ENCODE results near the gene RGS6.

RGS6 gene

GRCh38 chr14:72027061-72027460 lies 94.8 kb downstream of the RGS6 start:
- no peak for TF ChIP-seq SUZ12 (IDR thresholded peaks at IDR 0.05; ENCODE audit: extremely low read depth, insufficient read depth, insufficient read length)
- no peak for TF ChIP-seq YY1 (IDR thresholded peaks at IDR 0.05; ENCODE audit: insufficient read depth, insufficient read length)
- no peak for TF ChIP-seq ZNF274 (IDR thresholded peaks at IDR 0.05; ENCODE audit: low read depth, low read length)
- Histone ChIP-seq H3K4me3 (ENCODE audit: insufficient read length, low read depth) (no peak overlapping the region), H3K9me3 (ENCODE audit: insufficient read depth, low read length) (no peaks in the 10 kb centered on the region), H3K36me3 (ENCODE audit: insufficient read depth, insufficient read length, low read length) (no peaks in the 10 kb centered on the region), H3K9ac (ENCODE audit: insufficient read length, low read depth) (no peak overlapping the region), H3K4me1 (ENCODE audit: insufficient read depth, insufficient read length) (no peaks in the 10 kb centered on the region), H3K27me3 (ENCODE audit: insufficient read depth, insufficient read length) (no peaks in the 10 kb centered on the region)
- DNase-seq (ENCODE audit: low read depth, low spot score) = no peak

- H3K4me3 ChIP-seq (ENCODE audit: insufficient read length, low read depth) = no peak overlapping the region
- no peak for DNase-seq (ENCODE audit: low read depth, low spot score)
- no peaks in the 10 kb centered on the region for H3K4me1 ChIP-seq (ENCODE audit: insufficient read depth, insufficient read length)
- no peaks in the 10 kb centered on the region for H3K36me3 ChIP-seq (ENCODE audit: insufficient read depth, insufficient read length, low read length)
- no peak overlapping the region for H3K9ac ChIP-seq (ENCODE audit: insufficient read length, low read depth)
- no peaks in the 10 kb centered on the region for H3K27me3 ChIP-seq (ENCODE audit: insufficient read depth, insufficient read length)
- H3K9me3 ChIP-seq (ENCODE audit: insufficient read depth, low read length) = no peaks in the 10 kb centered on the region
- no peak for TF ChIP-seq ZNF274 (IDR thresholded peaks at IDR 0.05; ENCODE audit: low read depth, low read length)
- no peak for TF ChIP-seq SUZ12 (IDR thresholded peaks at IDR 0.05; ENCODE audit: extremely low read depth, insufficient read depth, insufficient read length)
- no peak for TF ChIP-seq YY1 (IDR thresholded peaks at IDR 0.05; ENCODE audit: insufficient read depth, insufficient read length)
These were observed 101.1 kb downstream of the RGS6 start for GRCh38 chr14:72033365-72033764.

GRCh38 chr14:72040528-72040927 lies 108.3 kb downstream of the RGS6 start:
- H3K4me3 ChIP-seq (ENCODE audit: insufficient read length, low read depth) = no peak overlapping the region
- TF ChIP-seq SUZ12 (IDR thresholded peaks at IDR 0.05; ENCODE audit: extremely low read depth, insufficient read depth, insufficient read length) (no peak), YY1 (IDR thresholded peaks at IDR 0.05; ENCODE audit: insufficient read depth, insufficient read length) (no peak), ZNF274 (IDR thresholded peaks at IDR 0.05; ENCODE audit: low read depth, low read length) (no peak)
- DNase-seq (ENCODE audit: low read depth, low spot score) = no peak

GRCh38 chr14:72045271-72045670 lies 113.0 kb downstream of the RGS6 start:
- no peak for DNase-seq (ENCODE audit: low read depth, low spot score)
- no peaks in the 10 kb centered on the region for H3K27me3 ChIP-seq (ENCODE audit: insufficient read depth, insufficient read length)

More at GRCh38 chr14:72040528-72040927, 108.3 kb downstream of the RGS6 start:
- H3K9ac ChIP-seq (ENCODE audit: insufficient read length, low read depth) = no peak overlapping the region
- no peaks in the 10 kb centered on the region for H3K9me3 ChIP-seq (ENCODE audit: insufficient read depth, low read length)
- no peaks in the 10 kb centered on the region for H3K36me3 ChIP-seq (ENCODE audit: insufficient read depth, insufficient read length, low read length)
- H3K27me3 ChIP-seq (ENCODE audit: insufficient read depth, insufficient read length) = no peaks in the 10 kb centered on the region
- H3K4me1 ChIP-seq (ENCODE audit: insufficient read depth, insufficient read length) = no peaks in the 10 kb centered on the region

GRCh38 chr14:72045885-72046284 lies 113.7 kb downstream of the RGS6 start:
- no peaks in the 10 kb centered on the region for H3K36me3 ChIP-seq (ENCODE audit: insufficient read depth, insufficient read length, low read length)
- no peak for TF ChIP-seq YY1 (IDR thresholded peaks at IDR 0.05; ENCODE audit: insufficient read depth, insufficient read length)
- no peak for TF ChIP-seq SUZ12 (IDR thresholded peaks at IDR 0.05; ENCODE audit: extremely low read depth, insufficient read depth, insufficient read length)
- no peak for TF ChIP-seq ZNF274 (IDR thresholded peaks at IDR 0.05; ENCODE audit: low read depth, low read length)
- no peaks in the 10 kb centered on the region for H3K9me3 ChIP-seq (ENCODE audit: insufficient read depth, low read length)
- H3K4me3 ChIP-seq (ENCODE audit: insufficient read length, low read depth) = no peak overlapping the region
- no peaks in the 10 kb centered on the region for H3K27me3 ChIP-seq (ENCODE audit: insufficient read depth, insufficient read length)
- no peaks in the 10 kb centered on the region for H3K4me1 ChIP-seq (ENCODE audit: insufficient read depth, insufficient read length)
- H3K9ac ChIP-seq (ENCODE audit: insufficient read length, low read depth) = no peak overlapping the region
- no peak for DNase-seq (ENCODE audit: low read depth, low spot score)

More at GRCh38 chr14:72045271-72045670, 113.0 kb downstream of the RGS6 start:
- Histone ChIP-seq H3K4me1 (ENCODE audit: insufficient read depth, insufficient read length) (no peaks in the 10 kb centered on the region), H3K4me3 (ENCODE audit: insufficient read length, low read depth) (no peak overlapping the region), H3K9me3 (ENCODE audit: insufficient read depth, low read length) (no peaks in the 10 kb centered on the region), H3K9ac (ENCODE audit: insufficient read length, low read depth) (no peak overlapping the region), H3K36me3 (ENCODE audit: insufficient read depth, insufficient read length, low read length) (no peaks in the 10 kb centered on the region)
- no peak for TF ChIP-seq SUZ12 (IDR thresholded peaks at IDR 0.05; ENCODE audit: extremely low read depth, insufficient read depth, insufficient read length)
- no peak for TF ChIP-seq ZNF274 (IDR thresholded peaks at IDR 0.05; ENCODE audit: low read depth, low read length)
- TF ChIP-seq YY1 (IDR thresholded peaks at IDR 0.05; ENCODE audit: insufficient read depth, insufficient read length) = no peak

- H3K27me3 ChIP-seq (ENCODE audit: insufficient read depth, insufficient read length) = no peaks in the 10 kb centered on the region
- H3K9me3 ChIP-seq (ENCODE audit: insufficient read depth, low read length) = no peaks in the 10 kb centered on the region
- H3K36me3 ChIP-seq (ENCODE audit: insufficient read depth, insufficient read length, low read length) = no peaks in the 10 kb centered on the region
- H3K4me3 ChIP-seq (ENCODE audit: insufficient read length, low read depth) = no peak overlapping the region
- H3K9ac ChIP-seq (ENCODE audit: insufficient read length, low read depth) = no peak overlapping the region
- TF ChIP-seq YY1 (IDR thresholded peaks at IDR 0.05; ENCODE audit: insufficient read depth, insufficient read length) = no peak
- no peak for TF ChIP-seq ZNF274 (IDR thresholded peaks at IDR 0.05; ENCODE audit: low read depth, low read length)
- TF ChIP-seq SUZ12 (IDR thresholded peaks at IDR 0.05; ENCODE audit: extremely low read depth, insufficient read depth, insufficient read length) = no peak
- no peaks in the 10 kb centered on the region for H3K4me1 ChIP-seq (ENCODE audit: insufficient read depth, insufficient read length)
- no peak for DNase-seq (ENCODE audit: low read depth, low spot score)
These were observed 117.2 kb downstream of the RGS6 start for GRCh38 chr14:72049462-72049861.

GRCh38 chr14:72052356-72052755 lies 120.1 kb downstream of the RGS6 start:
- H3K4me3 ChIP-seq (ENCODE audit: insufficient read length, low read depth) = no peak overlapping the region
- no peaks in the 10 kb centered on the region for H3K4me1 ChIP-seq (ENCODE audit: insufficient read depth, insufficient read length)
- no peak for DNase-seq (ENCODE audit: low read depth, low spot score)
- no peaks in the 10 kb centered on the region for H3K9me3 ChIP-seq (ENCODE audit: insufficient read depth, low read length)
- H3K9ac ChIP-seq (ENCODE audit: insufficient read length, low read depth) = no peak overlapping the region
- TF ChIP-seq ZNF274 (IDR thresholded peaks at IDR 0.05; ENCODE audit: low read depth, low read length) = no peak
- TF ChIP-seq YY1 (IDR thresholded peaks at IDR 0.05; ENCODE audit: insufficient read depth, insufficient read length) = no peak
- TF ChIP-seq SUZ12 (IDR thresholded peaks at IDR 0.05; ENCODE audit: extremely low read depth, insufficient read depth, insufficient read length) = no peak
- no peaks in the 10 kb centered on the region for H3K36me3 ChIP-seq (ENCODE audit: insufficient read depth, insufficient read length, low read length)
- no peaks in the 10 kb centered on the region for H3K27me3 ChIP-seq (ENCODE audit: insufficient read depth, insufficient read length)
